CD4-positive, alpha-beta T cell (primary cell): ENCODE data around the gene IKBKE. TPM values are rescaled to one million over a fixed set of nuclear protein-coding genes. Genes with fewer than 3 reads are reported as not detected.

Source experiments
- ATAC-seq: fragments of 200-7000 bp; cut with Tn5 transposase; one replicate; pipeline ENCODE4 v1.10.0; 2022; ENCODE audit warnings: mild to moderate bottlenecking; ENCODE audit not compliant: poor library complexity
- CTCF ChIA-PET: fragments of 350-600 bp; sonication (Branson Sonifier 250); formaldehyde crosslinking; loops from one replicate; lab custom pipeline; 2021; ENCODE audit warnings: antibody characterized with exemption, inconsistent platforms; lab: Charles Lee
- POLR2A ChIA-PET: fragments of 350-600 bp; sonication (Branson Sonifier 250); formaldehyde crosslinking; loops from one replicate; lab custom pipeline; 2021; ENCODE audit warnings: antibody characterized with exemption, inconsistent platforms; lab: Charles Lee
- DNase-seq, 14 experiments: peaks; one replicate each; pipeline ENCODE4 v3.0.0-alpha.2; 2013 to 2020; ENCODE audit warnings: mixed read lengths in 2 of 14
- H3K27ac ChIP-seq, 2 donors: one replicate each; pipeline versions ENCODE4 v1.5.1 to v1.7.0; 2013; ENCODE audit warnings: low read length in 2 of 2, low read depth in 1 of 2, mild to moderate bottlenecking in 1 of 2
- H3K27me3 ChIP-seq, 2 experiments: 1 replicate in 1 of 2; 2 replicates in 1 of 2; pipeline versions ENCODE4 v1.6.1 to v1.7.0; 2013; ENCODE audit warnings: low read length in 2 of 2, control low read depth in 1 of 2, mild to moderate bottlenecking in 1 of 2, moderate library complexity in 1 of 2; ENCODE audit not compliant: insufficient read depth in 2 of 2, control insufficient read depth in 1 of 2
- H3K36me3 ChIP-seq: one replicate; pipeline ENCODE4 v1.6.1; 2013; ENCODE audit warnings: low read length, control low read depth; ENCODE audit not compliant: insufficient read depth
- H3K4me1 ChIP-seq: one replicate; pipeline ENCODE4 v1.6.1; 2013; ENCODE audit warnings: low read length, control low read depth; ENCODE audit not compliant: insufficient read depth
- H3K4me3 ChIP-seq: one replicate; pipeline ENCODE4 v1.5.1; 2013; ENCODE audit warnings: mild to moderate bottlenecking, low read length, moderate library complexity
- H3K9me3 ChIP-seq, 2 experiments: 1 replicate in 1 of 2; 2 replicates in 1 of 2; pipeline versions ENCODE4 v1.6.1 to v1.7.0; 2013; ENCODE audit warnings: low read length in 2 of 2, mild to moderate bottlenecking in 2 of 2, control low read depth in 1 of 2, moderate library complexity in 1 of 2; ENCODE audit not compliant: control insufficient read depth in 1 of 2, insufficient read depth in 1 of 2
- H3K27ac Mint-ChIP-seq: one replicate; pipeline ENCODE4 v1.8.0; 2020; ENCODE audit warnings: mixed read lengths
- H3K27me3 Mint-ChIP-seq: one replicate; pipeline ENCODE4 v1.8.0; 2021; ENCODE audit warnings: mixed read lengths
- H3K36me3 Mint-ChIP-seq: one replicate; pipeline ENCODE4 v1.8.0; 2021; ENCODE audit warnings: low read depth, mixed read lengths
- H3K4me1 Mint-ChIP-seq: one replicate; pipeline ENCODE4 v1.8.0; 2021; ENCODE audit warnings: low read depth, mixed read lengths
- H3K4me3 Mint-ChIP-seq: one replicate; pipeline ENCODE4 v1.8.0; 2020; ENCODE audit warnings: mild to moderate bottlenecking, mixed read lengths
- H3K9me3 Mint-ChIP-seq: one replicate; pipeline ENCODE4 v1.8.0; 2020; ENCODE audit warnings: mixed read lengths
- intact Hi-C, 2 experiments: fragments of 100-400 bp; cut with DNase I in 1 of 2; cut with micrococcal nuclease in 1 of 2; formaldehyde crosslinking; loops; one replicate each; pipeline versions ENCODE4 v1.15.1 to v1.9.0; 2023 to 2025; cut with DNase I, micrococcal nuclease
- total RNA-seq, 174 experiments: library from RNA in 2 of 174; stranded (reverse) in 2 of 174; gene quantifications; one replicate each; pipeline ENCODE4 v1.2.3 and lab custom pipeline; 2021 to 2026
- TF ChIP-seq, protein P1 (sequence below): fragments of 200-600 bp; IDR thresholded peaks from one replicate; pipeline ENCODE4 v1.8.0; 2022; ENCODE audit warnings: antibody characterized with exemption, mild to moderate bottlenecking

Gene IKBKE
- total RNA-seq, 2 experiments from 2014 or later, result 27.9 to 29.8 TPM

DNA sequence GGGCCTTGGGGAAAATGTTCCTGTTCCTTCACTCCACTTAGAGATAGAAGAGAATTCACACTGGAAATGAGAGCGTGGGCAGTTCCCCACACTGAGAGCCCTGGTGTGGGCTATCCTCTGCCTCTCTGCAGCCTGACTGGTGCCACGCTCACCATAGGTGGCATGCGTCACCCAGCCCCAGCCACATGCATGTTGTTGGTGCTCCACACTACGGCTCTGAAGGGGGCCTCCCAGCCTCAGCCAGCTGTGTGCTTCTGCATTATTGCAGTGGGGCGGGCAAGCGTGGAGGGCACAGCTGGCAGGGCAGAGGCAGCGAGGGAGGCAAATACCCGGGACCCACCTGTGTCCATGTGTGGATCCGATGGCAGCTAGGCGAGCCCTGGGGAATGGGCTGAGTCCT, 22.3 kb downstream of the IKBKE start:
- Mint-ChIP-seq H3K27ac (no peak overlapping the region), H3K27me3 (no peaks in the 10 kb centered on the region), H3K9me3 (no peaks in the 10 kb centered on the region), H3K4me3 (no peak overlapping the region), H3K36me3 (peaks cover 89% of the 10 kb centered on the region), H3K4me1 (no peaks in the 10 kb centered on the region)
- intact Hi-C loops, result loop anchor here (5.0 to 10.0 kb wide), 2 partner anchors 52 to 90 kb away; no protein-coding TSS in a partner anchor
- ChIA-PET CTCF (interaction anchor here (0.6 kb wide), 1 partner anchor 52 kb away, joined by 4 read pairs; no protein-coding TSS in a partner anchor), POLR2A (no interaction called here)
- peaks cover 8% of the 10 kb centered on the region for H3K4me1 ChIP-seq
- no peak overlapping the region for H3K4me3 ChIP-seq
- H3K27ac ChIP-seq, result no peak overlapping the region
- peaks cover 90% of the 10 kb centered on the region for H3K36me3 ChIP-seq
- TF ChIP-seq, protein P1, sequence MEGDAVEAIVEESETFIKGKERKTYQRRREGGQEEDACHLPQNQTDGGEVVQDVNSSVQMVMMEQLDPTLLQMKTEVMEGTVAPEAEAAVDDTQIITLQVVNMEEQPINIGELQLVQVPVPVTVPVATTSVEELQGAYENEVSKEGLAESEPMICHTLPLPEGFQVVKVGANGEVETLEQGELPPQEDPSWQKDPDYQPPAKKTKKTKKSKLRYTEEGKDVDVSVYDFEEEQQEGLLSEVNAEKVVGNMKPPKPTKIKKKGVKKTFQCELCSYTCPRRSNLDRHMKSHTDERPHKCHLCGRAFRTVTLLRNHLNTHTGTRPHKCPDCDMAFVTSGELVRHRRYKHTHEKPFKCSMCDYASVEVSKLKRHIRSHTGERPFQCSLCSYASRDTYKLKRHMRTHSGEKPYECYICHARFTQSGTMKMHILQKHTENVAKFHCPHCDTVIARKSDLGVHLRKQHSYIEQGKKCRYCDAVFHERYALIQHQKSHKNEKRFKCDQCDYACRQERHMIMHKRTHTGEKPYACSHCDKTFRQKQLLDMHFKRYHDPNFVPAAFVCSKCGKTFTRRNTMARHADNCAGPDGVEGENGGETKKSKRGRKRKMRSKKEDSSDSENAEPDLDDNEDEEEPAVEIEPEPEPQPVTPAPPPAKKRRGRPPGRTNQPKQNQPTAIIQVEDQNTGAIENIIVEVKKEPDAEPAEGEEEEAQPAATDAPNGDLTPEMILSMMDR, result no peak
- no peaks in the 10 kb centered on the region for H3K9me3 ChIP-seq
- ATAC-seq (no peak), DNase-seq (no peak)
- no peaks in the 10 kb centered on the region for H3K27me3 ChIP-seq

DNA sequence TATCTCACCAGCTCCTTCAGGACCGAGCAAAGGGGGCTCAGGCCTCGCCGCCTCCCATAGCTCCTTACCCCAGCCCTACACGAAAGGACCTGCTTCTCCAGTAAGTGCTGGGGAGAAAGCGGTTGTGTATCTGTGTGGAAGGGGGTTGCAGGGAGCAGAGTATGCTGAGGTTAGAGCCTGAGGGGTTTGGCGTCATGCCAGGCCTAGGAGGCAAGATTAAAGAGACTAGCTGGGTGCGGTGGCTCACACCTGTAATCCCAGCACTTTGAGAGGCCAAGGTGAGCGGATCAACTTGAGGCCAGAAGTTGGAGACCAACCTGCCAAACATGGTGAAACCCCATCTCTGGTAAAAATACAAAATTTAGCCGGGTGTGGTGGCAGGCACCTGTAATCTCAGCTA, 23.0 kb downstream of the IKBKE start:
- ChIA-PET POLR2A (interaction anchor here (1.1 kb wide), 2 partner anchors 22 to 142 kb away, joined by 3 to 4 read pairs; partner anchors contain the start of gene DYRK3), CTCF (interaction anchor here (0.6 to 1.0 kb wide), 2 partner anchors 14 to 52 kb away, joined by 4 read pairs; no protein-coding TSS in a partner anchor)
- intact Hi-C loops, result loop anchor here (5.0 to 10.0 kb wide), 2 partner anchors 52 to 89 kb away; no protein-coding TSS in a partner anchor
- no peak overlapping the region for H3K4me3 Mint-ChIP-seq
- H3K27ac Mint-ChIP-seq, result no peak overlapping the region
- H3K27me3 Mint-ChIP-seq, result no peaks in the 10 kb centered on the region
- H3K27ac ChIP-seq, result no peak overlapping the region
- H3K27me3 ChIP-seq, result no peaks in the 10 kb centered on the region
- no peaks in the 10 kb centered on the region for H3K9me3 ChIP-seq
- no peaks in the 10 kb centered on the region for H3K9me3 Mint-ChIP-seq
- peaks cover 86% of the 10 kb centered on the region for H3K36me3 ChIP-seq
- H3K4me1 Mint-ChIP-seq, result no peaks in the 10 kb centered on the region
- H3K4me3 ChIP-seq, result no peak overlapping the region
- peaks cover 8% of the 10 kb centered on the region for H3K4me1 ChIP-seq
- H3K36me3 Mint-ChIP-seq, result peaks cover 88% of the 10 kb centered on the region
- DNase-seq, result no peak
- TF ChIP-seq, protein P1, result no peak
- no peak for ATAC-seq

DNA sequence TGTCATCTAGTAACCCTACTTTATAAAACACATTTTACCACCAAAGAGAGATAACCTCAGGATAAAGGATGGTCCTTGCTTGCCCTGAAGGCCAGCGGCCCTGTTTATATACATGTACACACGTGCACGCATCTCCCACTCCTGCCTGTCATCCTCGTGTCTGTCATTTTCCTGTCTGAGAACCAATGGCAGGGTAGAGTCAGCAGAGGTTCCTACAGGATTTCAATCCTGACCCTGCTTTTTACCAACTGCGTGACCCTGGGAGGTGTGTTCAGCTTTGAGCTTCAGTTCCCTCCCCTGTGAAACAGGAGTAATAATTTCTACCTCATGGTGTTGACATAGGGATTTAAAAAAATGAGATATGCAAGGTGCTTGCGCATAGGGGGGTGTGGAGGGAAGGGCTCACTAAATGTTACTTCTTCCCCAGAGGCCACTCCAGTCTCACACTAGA, 24.8 kb downstream of the IKBKE start:
- Histone ChIP-seq H3K27me3 (no peaks in the 10 kb centered on the region), H3K4me1 (peaks cover 6% of the 10 kb centered on the region), H3K9me3 (no peaks in the 10 kb centered on the region), H3K27ac (no peak overlapping the region), H3K4me3 (no peak overlapping the region), H3K36me3 (peaks cover 84% of the 10 kb centered on the region)
- DNase-seq (no peak), ATAC-seq (no peak)
- H3K27ac Mint-ChIP-seq, result no peak overlapping the region
- no peak overlapping the region for H3K4me3 Mint-ChIP-seq
- no peaks in the 10 kb centered on the region for H3K4me1 Mint-ChIP-seq
- POLR2A ChIA-PET, result interaction anchor here (0.8 to 1.4 kb wide), 4 partner anchors 8 to 476 kb away, joined by 3 to 4 read pairs (median 3); no protein-coding TSS in a partner anchor
- intact Hi-C loops, result loop anchor here (5.0 to 10.0 kb wide), 2 partner anchors 47 to 50 kb away; no protein-coding TSS in a partner anchor
- H3K9me3 Mint-ChIP-seq, result no peaks in the 10 kb centered on the region
- H3K27me3 Mint-ChIP-seq, result no peaks in the 10 kb centered on the region
- CTCF ChIA-PET, result interaction anchor here (0.6 to 1.1 kb wide), 2 partner anchors 16 to 24 kb away, joined by 3 to 5 read pairs; no protein-coding TSS in a partner anchor
- TF ChIP-seq, protein P1, result no peak
- peaks cover 82% of the 10 kb centered on the region for H3K36me3 Mint-ChIP-seq
